Left cardiac atrium (tissue), 4 donors: ENCODE measurements around the gene FOXRED1. TPM values are rescaled to one million over a fixed set of nuclear protein-coding genes. Genes with fewer than 3 reads are reported as not detected.
"Not testable (repeated sequence)": the region's sequence is repeated elsewhere in the genome, so short reads cannot be mapped to it uniquely, and the experiment has no call there.

ENCODE experiments used
- ATAC-seq, 2 donors: fragments of 200-7000 bp; cut with Tn5 transposase; one replicate each; pipeline ENCODE4 v1.9.1; 2020; ENCODE audit warnings: mild to moderate bottlenecking in 2 of 2, moderate library complexity in 2 of 2
- DNase-seq: peaks from one replicate; pipeline ENCODE4 v3.0.0-alpha.2; 2020
- intact Hi-C, 2 donors: fragments of 100-400 bp; cut with DNase I; formaldehyde crosslinking; loops; one replicate each; pipeline versions ENCODE4 v1.14.1 to v1.15.1; 2022 to 2023
- long read RNA-seq: library from polyadenylated mRNA; unstranded; transcript quantifications from one replicate; pipeline ENCODE4 v2.0.0, GENCODE V29; 2021
- total RNA-seq, 2 donors: library from RNA; stranded (reverse); fragmentation: NEBNext Ultra II Directional; extraction: Animal tissue kit (Norgen Biotek cat#: 25700); gene quantifications; one replicate each; pipeline ENCODE4 v1.2.1, GENCODE V29; 2021
- donor health status: DM: no; HTN: yes; CAD: no.
- donor health status: DM: no; HTN: yes; CAD: no; lungs with severe emphysema.
- donor health status: DM: yes; HTN: yes; CAD: no.
- donor health status: Dilated cardiomyopathy.

FOXRED1 gene
- 10 to 100 TPM; 21.0 to 25.3 TPM for total RNA-seq
- long read RNA-seq, transcript FOXRED1-201 (11 exons, 1,970 nt) = major isoform, 48 of 58 reads
- long read RNA-seq, partial matches to known transcripts = 1 of 58 reads
- long read RNA-seq, other reads (novel, unspliced or antisense) = 8 of 58 reads

GRCh38 chr11:126268708-126269579, at the start of gene FOXRED1, which contains the start of gene SRPRA:
TSS of gene FOXRED1 (plus strand) at chr11:126269154. CDS start at chr11:126269207, 53 bp downstream.
TSS of gene SRPRA (minus strand) at chr11:126268895. CDS start at chr11:126268804, 91 bp downstream.
- ATAC-seq = peak; percentile 99 to 100
- intact Hi-C loops = loop anchor here in 1 of 2 donors (10.0 kb wide), 1 partner anchor 54 kb away; the partner anchor contains the start of genes FAM118B and RPUSD4

GRCh38 chr11:126219547-126219946, 49.4 kb upstream of the FOXRED1 start:
- intact Hi-C loops = loop anchor here in 1 of 2 donors (10.0 kb wide), 1 partner anchor 45 kb away; the partner anchor contains the start of genes FOXRED1 and SRPRA
- no peak for DNase-seq
- peak in 1 of 2 donors; percentile 21 for ATAC-seq

More at GRCh38 chr11:126268708-126269579, at the start of gene FOXRED1, which contains the start of gene SRPRA:
- DNase-seq = peak; percentile 100

DNA sequence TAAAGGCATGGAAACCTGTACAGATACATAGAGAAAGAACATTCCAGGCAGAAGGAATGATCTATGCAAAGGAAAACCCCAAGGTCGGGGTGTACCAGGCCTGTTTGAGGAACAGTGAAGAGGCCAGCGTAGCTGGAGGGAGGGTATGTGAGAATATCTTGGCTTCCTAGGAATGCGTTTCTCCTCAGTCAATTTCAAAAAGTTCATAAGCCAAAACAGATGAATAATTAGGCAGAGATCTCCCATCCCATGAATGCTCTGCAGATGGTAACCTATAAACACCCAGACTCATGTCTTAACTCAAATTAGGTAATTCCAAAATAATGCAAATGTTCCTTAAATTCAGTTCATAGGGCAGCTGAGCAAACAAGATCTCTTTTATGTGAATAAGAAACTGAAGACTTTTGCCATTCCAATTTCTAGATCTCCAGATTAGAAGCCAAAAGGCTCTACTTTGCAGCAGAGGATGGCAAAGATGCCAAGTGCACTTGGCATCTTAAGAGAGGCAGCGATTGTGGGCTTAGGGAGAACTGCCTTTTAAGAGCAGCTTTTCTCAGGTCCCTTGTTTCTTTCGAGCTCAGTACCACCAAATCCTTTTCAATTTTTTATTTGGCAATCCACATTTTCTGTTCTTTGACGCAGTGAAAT, 44.2 kb upstream of the FOXRED1 start:
- no peak for ATAC-seq
- no peak for DNase-seq
- intact Hi-C loops = no loop called here

DNA sequence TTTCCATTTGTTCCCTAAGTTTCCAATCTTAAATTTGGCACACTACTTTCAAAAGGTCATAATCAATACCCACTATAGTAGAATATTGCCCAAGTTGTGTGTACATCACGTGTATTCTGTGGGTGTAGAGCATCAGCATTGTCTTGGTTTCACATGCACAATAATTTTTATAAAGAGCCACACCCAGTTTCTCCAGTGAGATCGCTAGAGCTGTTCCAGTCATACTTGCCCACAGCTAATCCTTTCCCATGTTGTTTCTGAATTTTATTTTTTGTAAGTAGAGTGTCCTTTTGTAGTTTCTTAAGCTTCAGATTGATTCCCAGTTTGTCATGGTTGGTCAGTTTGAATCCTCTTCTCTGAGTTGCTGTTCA, 43.7 kb upstream of the FOXRED1 start:
- intact Hi-C loops = no loop called here
- no peak for ATAC-seq
- DNase-seq = no peak

GRCh38 chr11:126226334-126227084, 42.4 kb upstream of the FOXRED1 start:
- intact Hi-C loops = no loop called here
- no peak for DNase-seq
- no peak for ATAC-seq

DNA sequence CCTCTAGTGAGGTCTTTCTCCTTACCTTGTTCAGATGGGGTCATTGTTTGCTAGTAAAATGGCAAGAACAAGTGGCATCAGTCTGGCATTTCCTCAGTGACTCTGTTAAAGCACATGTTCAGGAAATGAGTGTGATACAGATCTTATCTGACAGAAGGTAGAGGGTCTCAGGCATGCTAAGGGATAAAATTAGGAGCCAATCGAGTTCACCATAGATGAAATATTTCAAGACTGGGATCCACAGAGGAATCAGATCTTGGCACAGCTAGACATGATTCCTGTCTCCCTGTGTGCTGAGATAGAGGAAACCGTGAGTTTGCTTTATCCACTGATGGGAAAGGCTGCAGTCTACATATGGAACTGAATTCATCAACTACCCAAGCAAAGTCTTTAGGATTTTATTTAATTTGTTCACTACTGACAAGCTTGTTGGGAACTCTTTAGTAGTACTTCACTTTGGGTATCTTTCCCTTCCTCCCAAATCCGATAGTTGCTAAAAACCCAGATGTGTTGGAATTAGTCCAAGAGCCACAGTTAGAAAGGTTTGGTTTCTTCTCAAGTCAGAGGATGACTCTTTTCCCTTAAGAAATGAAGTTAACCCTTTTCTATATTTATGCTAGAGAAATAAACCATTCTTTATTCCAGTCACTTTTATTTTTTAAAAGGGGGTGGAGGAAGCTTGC, 39.0 kb upstream of the FOXRED1 start:
- ATAC-seq (no peak), DNase-seq (no peak)
- intact Hi-C loops = no loop called here

DNA sequence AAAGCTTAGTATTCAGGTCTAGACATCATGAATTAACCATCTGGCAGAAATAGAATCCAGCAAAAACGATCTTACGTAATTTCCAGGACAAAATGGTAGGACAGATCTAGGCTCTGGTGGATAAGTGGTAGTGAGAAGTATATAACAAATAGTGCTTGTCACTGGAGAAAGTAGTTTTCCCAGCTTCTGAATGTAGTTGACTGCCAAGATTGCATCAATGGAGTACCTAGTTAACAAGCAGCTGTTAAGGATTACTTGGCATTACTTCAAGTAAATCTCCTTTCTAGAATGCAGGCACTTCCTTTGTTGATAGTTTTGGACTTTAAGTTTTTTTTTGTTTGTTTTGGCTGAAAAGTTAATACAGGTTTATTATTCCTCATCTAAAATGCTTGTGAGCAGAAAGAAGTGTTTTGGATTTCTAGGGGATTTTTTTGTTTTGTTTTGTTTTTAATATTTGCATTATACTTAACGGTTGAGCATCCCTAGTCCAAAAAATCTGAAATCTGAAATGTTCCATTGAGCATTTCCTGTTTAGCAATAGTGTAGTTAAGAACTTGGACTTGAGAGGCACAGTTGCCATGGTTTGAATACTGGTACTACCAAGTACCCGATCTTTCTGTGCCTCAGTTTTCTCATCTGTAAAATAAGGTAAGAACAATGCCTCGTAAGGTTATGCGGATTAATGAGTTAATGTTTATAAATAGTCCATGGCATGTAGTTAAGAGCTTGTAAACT, 37.1 kb upstream of the FOXRED1 start:
- ATAC-seq = peak in 1 of 2 donors; percentile 41

DNA sequence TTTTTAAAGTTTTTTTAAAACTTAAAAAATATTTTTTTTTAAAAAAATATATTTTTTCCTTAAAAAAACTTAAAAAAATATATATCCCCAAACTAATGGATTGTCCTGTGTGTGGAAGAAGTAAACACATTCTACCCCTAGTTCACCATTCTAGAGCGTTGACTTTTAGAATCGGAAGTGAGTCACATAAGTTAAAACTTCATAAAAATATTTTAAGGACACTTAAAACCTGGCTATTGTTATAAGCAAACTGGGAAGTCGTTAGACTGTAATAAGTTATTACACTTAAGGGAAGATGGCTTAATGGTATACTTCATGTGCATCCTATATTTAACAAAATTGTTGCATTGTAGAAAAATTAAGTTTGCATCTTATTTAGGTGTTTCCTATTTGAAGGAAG, 36.3 kb upstream of the FOXRED1 start:
- no peak for ATAC-seq
- DNase-seq = no peak
- intact Hi-C loops = no loop called here

More for the DNA sequence above, 37.1 kb upstream of the FOXRED1 start:
- intact Hi-C loops = no loop called here
- no peak for DNase-seq

DNA sequence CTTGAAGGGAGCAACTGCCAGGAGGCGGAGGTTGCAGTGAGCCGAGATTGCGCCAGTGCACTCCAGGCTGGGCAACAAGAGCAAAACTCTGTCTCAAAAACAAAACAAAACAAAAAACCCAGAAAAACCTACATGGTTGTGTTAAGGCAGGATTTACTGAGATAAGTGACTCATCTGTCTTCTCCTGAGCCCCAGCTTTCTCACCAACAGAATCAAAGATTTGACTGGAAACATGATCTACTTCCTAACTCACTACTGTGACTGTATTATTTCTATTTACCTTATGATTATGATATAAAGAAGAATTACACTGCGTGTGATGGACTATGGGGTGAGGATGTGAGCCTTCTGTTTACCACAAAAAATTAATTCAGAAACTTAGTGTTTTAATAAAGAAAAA, 35.6 kb upstream of the FOXRED1 start:
- intact Hi-C loops = no loop called here
- no peak for ATAC-seq
- DNase-seq = no peak

DNA sequence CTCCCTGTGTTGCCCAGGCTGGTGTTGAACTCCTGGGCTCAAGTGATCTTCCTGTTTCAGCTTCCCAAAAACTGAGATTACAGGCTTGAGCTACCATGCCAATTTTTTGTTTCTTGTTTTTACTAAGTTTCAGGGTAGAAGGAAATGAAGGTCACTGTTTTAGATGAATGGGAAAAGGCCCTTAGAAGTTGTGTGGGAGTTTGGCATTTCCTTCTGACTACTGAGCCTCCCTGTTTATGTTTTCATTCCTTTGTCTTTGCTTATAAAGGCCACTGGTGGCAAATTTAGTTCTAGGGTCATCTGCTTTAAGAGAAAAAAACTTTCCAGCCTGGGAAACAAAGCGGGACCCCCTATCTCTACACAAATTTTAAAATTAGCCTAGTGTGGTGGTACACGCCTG, 22.3 kb upstream of the FOXRED1 start:
- no peak for ATAC-seq
- intact Hi-C loops = no loop called here

DNA sequence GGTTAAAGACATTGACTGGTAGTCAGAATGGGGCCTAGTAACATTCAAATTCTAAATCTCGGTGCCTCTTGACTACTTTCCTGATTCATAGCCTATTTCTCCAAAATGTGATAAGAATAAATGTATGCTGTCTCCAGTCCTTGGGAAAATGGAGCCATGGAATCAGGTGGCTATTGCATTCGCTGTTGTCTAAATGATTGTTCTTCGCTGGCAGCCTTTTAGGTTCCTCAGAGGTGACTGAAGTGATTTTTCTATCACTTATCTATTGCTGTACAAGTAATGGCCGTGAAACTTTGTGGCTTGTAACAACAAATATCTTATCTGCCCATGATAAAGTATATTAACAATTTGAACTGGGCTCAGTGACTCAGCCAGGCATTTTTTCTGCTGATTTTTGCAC, 15.7 kb upstream of the FOXRED1 start:
- DNase-seq (no peak), ATAC-seq (no peak)
- intact Hi-C loops = no loop called here

More for the DNA sequence above, 22.3 kb upstream of the FOXRED1 start:
- no peak for DNase-seq

- intact Hi-C loops = no loop called here
- DNase-seq = no peak
- ATAC-seq = no peak
Measured at GRCh38 chr11:126254819-126255218, 14.1 kb upstream of the FOXRED1 start.

- DNase-seq, intact Hi-C loops, ATAC-seq: not testable (repeated sequence)
Measured at GRCh38 chr11:126255507-126255906, 13.4 kb upstream of the FOXRED1 start.

- no peak for ATAC-seq
- DNase-seq = no peak
- intact Hi-C loops = no loop called here
Measured at GRCh38 chr11:126256216-126256615, 12.7 kb upstream of the FOXRED1 start.

DNA sequence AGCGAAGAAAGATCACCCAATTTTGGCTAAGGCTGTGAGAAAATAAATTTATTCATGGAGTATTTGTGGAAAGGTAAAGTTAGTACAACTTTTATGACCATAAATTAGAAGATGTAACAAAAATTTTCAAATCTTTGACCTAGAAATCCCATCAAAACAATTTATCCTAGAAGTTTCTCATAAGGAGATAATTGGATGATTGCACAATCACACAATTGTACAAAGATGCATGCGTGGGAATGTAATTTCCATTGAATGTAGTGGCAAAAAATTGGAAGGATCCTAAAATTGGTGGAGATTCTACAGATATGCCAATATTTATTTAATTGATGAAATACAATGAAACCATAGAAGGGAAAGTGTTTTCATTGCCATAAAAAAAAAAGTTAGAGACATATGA, 11.8 kb upstream of the FOXRED1 start:
- ATAC-seq = no peak
- intact Hi-C loops = no loop called here
- no peak for DNase-seq

GRCh38 chr11:126257764-126258163, 11.2 kb upstream of the FOXRED1 start:
- DNase-seq (no peak), ATAC-seq (peak in 1 of 2 donors; percentile 12)
- intact Hi-C loops = no loop called here

- intact Hi-C loops = loop anchor here in 1 of 2 donors (10.0 kb wide), 1 partner anchor 47 kb away; the partner anchor contains the start of genes FAM118B and RPUSD4
- ATAC-seq = no peak
- no peak for DNase-seq
Measured at GRCh38 chr11:126262216-126262615, 6.7 kb upstream of the FOXRED1 start.

DNA sequence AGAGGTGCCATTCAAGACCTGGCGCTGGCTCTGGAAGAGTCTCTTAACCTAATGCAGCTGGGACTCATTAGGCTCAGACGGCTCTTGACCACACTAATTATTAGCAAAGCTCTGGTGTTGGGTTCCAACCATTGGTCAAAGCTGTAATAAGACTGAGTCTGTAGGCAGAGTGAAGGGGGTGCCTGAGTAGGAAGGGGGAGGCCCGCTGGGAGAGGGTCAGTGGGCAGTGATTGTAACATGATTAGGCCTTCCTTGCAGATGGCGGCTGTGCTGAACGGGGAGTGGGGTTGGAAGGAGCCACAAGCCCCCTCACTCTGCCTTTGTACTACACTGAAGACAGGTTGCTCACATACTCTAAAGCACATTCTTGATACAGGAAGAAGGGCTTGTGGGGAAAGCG, 5.5 kb upstream of the FOXRED1 start:
- ATAC-seq = no peak
- intact Hi-C loops = loop anchor here in 1 of 2 donors (10.0 kb wide), 1 partner anchor 49 kb away; the partner anchor contains the start of genes FAM118B and RPUSD4
- no peak for DNase-seq
